Hematopoietic multipotent progenitor cell treated with erythropoietin and hydrocortisone succinate and interleukin-3 and kit ligand, for 6 days (in vitro differentiated cells): Measurements from ENCODE around the gene ZBTB46.

Experiments used
- DNase-seq: peaks from one replicate; pipeline ENCODE4 v3.0.0-alpha.2; 2015

ZBTB46 gene

GRCh38 chr20:63836458-63837344, 5.6 kb upstream of the ZBTB46 start:
- no peak for DNase-seq

GRCh38 chr20:63835021-63835858, 4.2 kb upstream of the ZBTB46 start:
- peak; percentile 63 for DNase-seq

GRCh38 chr20:63834491-63834880, 3.4 kb upstream of the ZBTB46 start:
- DNase-seq: no peak

- no peak for DNase-seq
Measured at GRCh38 chr20:63833776-63834490, 2.9 kb upstream of the ZBTB46 start.

GRCh38 chr20:63831993-63832686, 1.1 kb upstream of the ZBTB46 start:
- no peak for DNase-seq

GRCh38 chr20:63831646-63831992, 555 bp upstream of the ZBTB46 start:
- DNase-seq: no peak

GRCh38 chr20:63829945-63830835, 874 bp downstream of the ZBTB46 start:
- DNase-seq: no peak

GRCh38 chr20:63829603-63829944, 1.5 kb downstream of the ZBTB46 start:
- DNase-seq: no peak

GRCh38 chr20:63828951-63829350, 2.1 kb downstream of the ZBTB46 start:
- DNase-seq: no peak

- DNase-seq: no peak
Measured at GRCh38 chr20:63828545-63828944, 2.5 kb downstream of the ZBTB46 start.

- no peak for DNase-seq
Measured at GRCh38 chr20:63828124-63828523, 2.9 kb downstream of the ZBTB46 start.

GRCh38 chr20:63826753-63827152, 4.3 kb downstream of the ZBTB46 start:
- no peak for DNase-seq

- no peak for DNase-seq
Measured at GRCh38 chr20:63825331-63826118, 5.5 kb downstream of the ZBTB46 start.

GRCh38 chr20:63823691-63824311, 7.3 kb downstream of the ZBTB46 start:
- no peak for DNase-seq

GRCh38 chr20:63822276-63822696, 8.8 kb downstream of the ZBTB46 start:
- DNase-seq: no peak

GRCh38 chr20:63821811-63822210, 9.3 kb downstream of the ZBTB46 start:
- no peak for DNase-seq

GRCh38 chr20:63819224-63819921, 11.7 kb downstream of the ZBTB46 start:
- no peak for DNase-seq

GRCh38 chr20:63815615-63816253, 15.3 kb downstream of the ZBTB46 start:
- no peak for DNase-seq

- DNase-seq: no peak
Measured at GRCh38 chr20:63814891-63815614, 16.0 kb downstream of the ZBTB46 start.
